Activated CD4-positive, alpha-beta memory T cell treated with anti-CD3 and anti-CD28 coated beads for 36 hours (primary cell): ENCODE measurements around the gene PDCD4. TPM values are rescaled to one million over a fixed set of nuclear protein-coding genes. Genes with fewer than 3 reads are reported as not detected.
A peak's percentile ranks its signal among the peaks of the same experiment; 100 is the strongest.

Experiments
- CTCF ChIA-PET: fragments of 350-600 bp; sonication (Branson Sonifier 250); formaldehyde crosslinking; loops from one replicate; lab custom pipeline; 2021; ENCODE audit warnings: antibody characterized with exemption, inconsistent platforms; lab: Charles Lee
- POLR2A ChIA-PET: fragments of 350-600 bp; sonication (Branson Sonifier 250); formaldehyde crosslinking; loops from one replicate; lab custom pipeline; 2021; ENCODE audit warnings: antibody characterized with exemption; lab: Charles Lee
- DNase-seq: peaks from one replicate; pipeline ENCODE4 v3.0.0-alpha.2; 2020
- H3K27ac Mint-ChIP-seq: one replicate; pipeline ENCODE4 v1.8.0; 2021; ENCODE audit warnings: mixed read lengths
- H3K27me3 Mint-ChIP-seq: one replicate; pipeline ENCODE4 v1.8.0; 2021; ENCODE audit warnings: mixed read lengths
- H3K36me3 Mint-ChIP-seq: one replicate; pipeline ENCODE4 v1.8.0; 2021; ENCODE audit warnings: mixed read lengths
- H3K4me1 Mint-ChIP-seq: one replicate; pipeline ENCODE4 v1.8.0; 2021; ENCODE audit warnings: low read depth, mixed read lengths
- H3K4me3 Mint-ChIP-seq: one replicate; pipeline ENCODE4 v1.8.0; 2021; ENCODE audit warnings: mild to moderate bottlenecking, mixed read lengths
- H3K9me3 Mint-ChIP-seq: one replicate; pipeline ENCODE4 v1.8.0; 2021; ENCODE audit warnings: mixed read lengths
- intact Hi-C: fragments of 100-400 bp; cut with micrococcal nuclease; formaldehyde crosslinking; loops from one replicate; pipeline ENCODE4 v1.15.1; 2023
- total RNA-seq, 2 experiments: library from RNA; stranded (reverse); gene quantifications; one replicate each; pipeline ENCODE4 v1.2.3, GENCODE V29; 2021

Gene PDCD4
- total RNA-seq, 2 experiments from 2014 or later, result 123 to 141 TPM

DNA sequence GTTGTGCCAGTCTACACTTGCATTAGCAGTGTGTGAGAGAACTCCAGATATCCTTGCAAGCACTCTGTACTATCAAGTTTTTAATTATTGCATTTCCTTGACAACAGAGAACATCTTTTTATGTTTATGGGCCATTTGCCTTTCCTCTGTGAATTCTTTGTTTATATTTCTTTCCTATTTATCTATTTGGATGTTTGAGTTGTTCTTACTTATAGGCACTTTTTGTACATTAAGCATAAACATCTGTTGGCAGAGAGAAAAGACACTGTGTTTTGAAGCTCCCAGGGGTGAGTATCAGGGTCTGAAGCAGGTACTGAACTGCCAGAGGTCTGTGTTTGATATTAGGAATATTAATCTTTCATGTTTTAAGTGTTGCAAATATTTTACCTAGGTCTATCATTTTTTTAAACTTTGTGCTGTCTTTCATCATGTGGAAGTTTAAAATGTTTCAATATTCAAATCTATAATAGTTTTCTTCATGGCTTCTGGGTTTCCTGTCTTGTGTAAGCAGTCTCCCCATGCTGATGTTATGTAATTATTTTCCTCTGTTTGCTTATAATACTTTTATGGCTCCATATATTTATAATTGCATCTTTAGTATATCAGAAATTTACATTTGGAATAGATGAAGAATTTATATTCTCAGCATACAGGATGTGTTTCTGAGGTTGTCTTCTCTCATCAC, 17.7 kb upstream of the PDCD4 start:
- Mint-ChIP-seq H3K36me3 (peaks cover 1% of the 10 kb centered on the region), H3K27me3 (no peaks in the 10 kb centered on the region), H3K4me1 (peaks cover 77% of the 10 kb centered on the region), H3K27ac (no peak overlapping the region), H3K9me3 (peaks cover 5% of the 10 kb centered on the region), H3K4me3 (no peak overlapping the region)
- intact Hi-C loops, result loop anchor here (2.0 kb wide), 1 partner anchor 15 kb away; no protein-coding TSS in a partner anchor
- ChIA-PET CTCF (interaction anchor here (1.0 kb wide), 1 partner anchor 11 kb away, joined by 3 read pairs; no protein-coding TSS in a partner anchor), POLR2A (no interaction called here)
- DNase-seq, result no peak

DNA sequence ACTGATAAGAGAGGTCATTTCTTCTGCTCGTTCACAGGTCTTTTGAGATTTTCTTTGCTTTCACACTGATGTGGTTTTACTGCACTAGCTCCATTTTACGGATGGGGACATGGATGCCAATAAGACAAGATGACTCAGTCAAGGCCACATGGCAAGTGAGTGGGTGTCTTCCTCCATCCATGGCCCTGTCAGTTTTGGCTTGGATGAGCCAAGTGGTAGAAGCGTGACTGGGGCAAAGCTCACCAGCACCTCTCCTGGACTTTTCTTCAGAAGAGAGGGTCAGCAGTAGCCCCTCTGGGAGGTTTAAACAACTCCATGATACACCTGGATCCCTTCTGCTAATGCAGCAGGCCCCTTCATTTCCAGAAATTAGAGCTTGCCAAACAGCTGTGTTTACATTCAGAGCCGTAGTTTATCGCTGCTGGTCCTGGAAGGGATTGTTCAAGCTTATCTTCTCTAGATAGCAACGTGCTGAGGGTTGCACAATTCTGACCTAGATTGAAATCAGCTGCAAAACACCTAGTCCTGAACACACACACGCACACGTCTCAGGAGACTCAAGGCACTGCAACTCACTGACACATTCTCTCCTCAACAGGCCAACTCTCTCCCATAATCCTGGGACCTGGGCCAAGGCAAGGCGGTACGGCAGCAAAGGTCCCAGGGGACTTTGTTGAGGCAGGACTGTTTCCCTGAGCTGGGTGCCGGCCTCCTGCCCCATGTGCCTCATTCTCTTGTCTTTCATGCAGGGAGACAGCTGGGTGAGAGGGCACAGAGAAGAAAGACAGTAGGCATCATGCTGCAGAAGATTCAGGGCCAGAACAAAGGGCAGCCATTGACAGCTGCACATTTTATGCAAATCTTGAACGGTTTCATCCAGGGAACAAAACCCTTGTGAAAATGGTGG, 14.2 kb upstream of the PDCD4 start:
- Mint-ChIP-seq H3K4me3 (peak overlapping the region; percentile 25), H3K27me3 (no peaks in the 10 kb centered on the region), H3K4me1 (peaks cover 82% of the 10 kb centered on the region), H3K9me3 (peaks cover 5% of the 10 kb centered on the region), H3K36me3 (peaks cover 1% of the 10 kb centered on the region), H3K27ac (peak overlapping the region; percentile 72)
- intact Hi-C loops, result loop anchor here (1.0 kb wide), 2 partner anchors 8 to 83 kb away; no protein-coding TSS in a partner anchor
- DNase-seq, result peak; percentile 66
- ChIA-PET POLR2A (interaction anchor here (1.0 to 3.4 kb wide), 6 partner anchors 9 to 83 kb away, joined by 3 to 29 read pairs (median 6); partner anchors contain the start of genes BBIP1, PDCD4 and SHOC2), CTCF (interaction anchor here (0.8 to 2.7 kb wide), 11 partner anchors 9 to 84 kb away, joined by 3 to 13 read pairs (median 4); partner anchors contain the start of gene PDCD4)

GRCh38 chr10:110858297-110858934, 13.3 kb upstream of the PDCD4 start:
- H3K4me3 Mint-ChIP-seq, result no peak overlapping the region

GRCh38 chr10:110859206-110859972, 12.3 kb upstream of the PDCD4 start:
- Mint-ChIP-seq H3K4me1 (peaks cover 81% of the 10 kb centered on the region), H3K27ac (peak overlapping the region; percentile 95), H3K4me3 (no peak overlapping the region), H3K27me3 (no peaks in the 10 kb centered on the region), H3K9me3 (peaks cover 5% of the 10 kb centered on the region), H3K36me3 (peaks cover 1% of the 10 kb centered on the region)
- POLR2A ChIA-PET, result interaction anchor here (0.7 to 3.4 kb wide), 5 partner anchors 9 to 85 kb away, joined by 3 to 29 read pairs (median 5); partner anchors contain the start of gene PDCD4
- CTCF ChIA-PET, result interaction anchor here (0.8 to 2.7 kb wide), 7 partner anchors 9 to 76 kb away, joined by 3 to 13 read pairs (median 3); no protein-coding TSS in a partner anchor
- DNase-seq, result no peak
- intact Hi-C loops, result no loop called here

More at GRCh38 chr10:110858297-110858934, 13.3 kb upstream of the PDCD4 start:
- H3K27me3 Mint-ChIP-seq, result no peaks in the 10 kb centered on the region
- intact Hi-C loops, result loop anchor here (1.0 kb wide), 1 partner anchor 84 kb away; no protein-coding TSS in a partner anchor
- no peak for DNase-seq
- ChIA-PET POLR2A (interaction anchor here (1.8 to 3.4 kb wide), 5 partner anchors 8 to 84 kb away, joined by 5 to 29 read pairs (median 6); partner anchors contain the start of genes BBIP1, PDCD4 and SHOC2), CTCF (interaction anchor here (0.8 to 2.7 kb wide), 8 partner anchors 13 to 85 kb away, joined by 3 to 13 read pairs (median 4); partner anchors contain the start of gene PDCD4)
- peak overlapping the region; percentile 72 for H3K27ac Mint-ChIP-seq
- H3K9me3 Mint-ChIP-seq, result peaks cover 5% of the 10 kb centered on the region
- peaks cover 1% of the 10 kb centered on the region for H3K36me3 Mint-ChIP-seq
- peaks cover 81% of the 10 kb centered on the region for H3K4me1 Mint-ChIP-seq

GRCh38 chr10:110859973-110860376, 11.8 kb upstream of the PDCD4 start:
- CTCF ChIA-PET, result interaction anchor here (0.8 to 2.4 kb wide), 6 partner anchors 8 to 77 kb away, joined by 3 to 11 read pairs (median 3); partner anchors contain the start of gene PDCD4
- POLR2A ChIA-PET, result interaction anchor here (0.9 to 3.4 kb wide), 6 partner anchors 10 to 86 kb away, joined by 3 to 29 read pairs (median 4); partner anchors contain the start of genes BBIP1, PDCD4 and SHOC2
- H3K4me3 Mint-ChIP-seq, result no peak overlapping the region
- H3K27ac Mint-ChIP-seq, result peak overlapping the region; percentile 95
- intact Hi-C loops, result loop anchor here (5.0 to 10.0 kb wide), 2 partner anchors 132 to 445 kb away; no protein-coding TSS in a partner anchor
- DNase-seq, result no peak
- H3K36me3 Mint-ChIP-seq, result peaks cover 1% of the 10 kb centered on the region
- peaks cover 82% of the 10 kb centered on the region for H3K4me1 Mint-ChIP-seq
- peaks cover 3% of the 10 kb centered on the region for H3K9me3 Mint-ChIP-seq
- no peaks in the 10 kb centered on the region for H3K27me3 Mint-ChIP-seq

GRCh38 chr10:110860576-110861241, 11.0 kb upstream of the PDCD4 start:
- intact Hi-C loops, result loop anchor here (5.0 to 10.0 kb wide), 2 partner anchors 132 to 446 kb away; no protein-coding TSS in a partner anchor

DNA sequence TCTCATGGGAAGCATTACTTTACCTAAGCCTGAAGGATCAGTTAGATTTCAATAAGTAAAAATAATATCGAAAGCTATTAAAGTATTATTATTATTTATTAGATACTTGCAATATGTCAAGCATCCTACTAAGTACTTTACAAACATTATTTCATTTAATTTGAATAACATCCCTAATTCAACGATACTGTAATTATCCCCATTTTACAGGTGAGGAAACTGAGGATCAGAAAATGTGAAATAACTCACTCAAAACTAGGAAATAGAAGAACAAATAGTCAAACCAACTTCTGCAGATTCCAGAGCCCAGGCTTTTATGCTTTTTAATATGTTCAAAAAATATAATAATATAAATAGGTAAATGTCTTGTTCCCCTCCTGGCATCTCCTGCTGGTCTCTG, 10.3 kb upstream of the PDCD4 start:
- H3K36me3 Mint-ChIP-seq, result peaks cover 1% of the 10 kb centered on the region
- no peak for DNase-seq
- no peaks in the 10 kb centered on the region for H3K27me3 Mint-ChIP-seq
- intact Hi-C loops, result loop anchor here (5.0 to 10.0 kb wide), 2 partner anchors 131 to 447 kb away; no protein-coding TSS in a partner anchor
- H3K9me3 Mint-ChIP-seq, result no peaks in the 10 kb centered on the region
- H3K27ac Mint-ChIP-seq, result peak overlapping the region; percentile 95
- H3K4me1 Mint-ChIP-seq, result peaks cover 86% of the 10 kb centered on the region
- ChIA-PET CTCF (interaction anchor here (1.3 kb wide), 1 partner anchor 10 kb away, joined by 6 read pairs; the partner anchor contains the start of gene PDCD4), POLR2A (interaction anchor here (1.0 to 1.8 kb wide), 5 partner anchors 8 to 87 kb away, joined by 3 to 7 read pairs (median 4); partner anchors contain the start of genes BBIP1, PDCD4 and SHOC2)
- H3K4me3 Mint-ChIP-seq, result no peak overlapping the region

More at GRCh38 chr10:110860576-110861241, 11.0 kb upstream of the PDCD4 start:
- POLR2A ChIA-PET, result interaction anchor here (0.9 to 1.8 kb wide), 6 partner anchors 9 to 86 kb away, joined by 3 to 7 read pairs (median 4); partner anchors contain the start of genes BBIP1, PDCD4 and SHOC2
- peak overlapping the region; percentile 95 for H3K27ac Mint-ChIP-seq
- peaks cover 1% of the 10 kb centered on the region for H3K36me3 Mint-ChIP-seq
- peaks cover 3% of the 10 kb centered on the region for H3K9me3 Mint-ChIP-seq
- no peaks in the 10 kb centered on the region for H3K27me3 Mint-ChIP-seq
- peaks cover 82% of the 10 kb centered on the region for H3K4me1 Mint-ChIP-seq
- DNase-seq, result peak; percentile 62
- CTCF ChIA-PET, result interaction anchor here (0.6 to 2.4 kb wide), 4 partner anchors 11 to 37 kb away, joined by 3 to 11 read pairs (median 6); partner anchors contain the start of gene PDCD4
- peak overlapping the region; percentile 54 for H3K4me3 Mint-ChIP-seq

DNA sequence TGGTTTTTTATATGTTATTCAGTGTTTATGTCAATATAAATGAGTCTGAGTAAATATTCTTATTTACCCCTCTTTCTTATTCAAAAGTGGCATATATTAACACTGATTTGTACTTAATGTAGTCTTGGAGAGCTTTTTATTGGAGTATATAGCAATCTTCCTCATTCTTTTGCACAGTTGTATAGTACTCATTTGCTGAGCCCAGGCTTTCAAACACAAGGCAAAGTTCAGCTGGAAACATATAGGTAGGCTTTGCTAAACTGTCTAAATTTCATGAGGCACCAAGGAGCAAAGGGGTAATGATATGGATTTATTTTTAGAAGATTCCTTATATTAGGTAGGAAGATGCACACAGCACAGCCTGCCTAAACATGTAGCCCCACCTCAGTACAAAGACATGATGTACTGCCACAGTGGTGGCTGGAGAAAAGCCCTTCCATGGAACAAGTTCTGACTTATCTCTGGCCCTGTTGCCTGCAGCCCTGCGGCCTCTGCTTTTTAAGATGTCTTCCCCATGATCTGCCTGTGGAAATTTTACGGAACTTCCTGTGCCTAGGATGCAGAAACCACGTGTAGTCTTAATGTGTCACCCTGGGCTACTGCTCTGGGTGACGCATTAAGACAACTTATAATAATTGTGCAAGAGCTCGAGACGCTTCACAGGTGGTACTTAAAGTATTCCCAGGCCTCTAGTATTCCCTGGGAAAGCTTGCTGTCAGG, 9.6 kb upstream of the PDCD4 start:
- Mint-ChIP-seq H3K36me3 (peaks cover 1% of the 10 kb centered on the region), H3K4me3 (no peak overlapping the region), H3K9me3 (no peaks in the 10 kb centered on the region), H3K4me1 (peaks cover 91% of the 10 kb centered on the region), H3K27me3 (no peaks in the 10 kb centered on the region), H3K27ac (peak overlapping the region; percentile 36)
- POLR2A ChIA-PET, result interaction anchor here (1.7 to 1.8 kb wide), 2 partner anchors 9 to 56 kb away, joined by 5 to 7 read pairs; partner anchors contain the start of genes BBIP1, PDCD4 and SHOC2
- CTCF ChIA-PET, result no interaction called here
- DNase-seq, result no peak
- intact Hi-C loops, result loop anchor here (5.0 to 10.0 kb wide), 2 partner anchors 130 to 447 kb away; no protein-coding TSS in a partner anchor

GRCh38 chr10:110862961-110863360, 8.8 kb upstream of the PDCD4 start:
- ChIA-PET CTCF (no interaction called here), POLR2A (no interaction called here)
- Mint-ChIP-seq H3K27me3 (no peaks in the 10 kb centered on the region), H3K4me3 (no peak overlapping the region), H3K36me3 (no peaks in the 10 kb centered on the region), H3K4me1 (peaks cover 91% of the 10 kb centered on the region), H3K9me3 (no peaks in the 10 kb centered on the region), H3K27ac (peak overlapping the region; percentile 95)
- no peak for DNase-seq
- intact Hi-C loops, result loop anchor here (5.0 to 10.0 kb wide), 2 partner anchors 129 to 448 kb away; no protein-coding TSS in a partner anchor
